LNCaP clone FGC (cell line): ENCODE results near the gene DPM2.
A peak's percentile ranks its signal among the peaks of the same experiment; 100 is the strongest.

Source experiments
- DNase-seq: peaks from one replicate; pipeline ENCODE4 v3.0.0-alpha.2; 2011; ENCODE audit warnings: low read depth
- H3K4me3 ChIP-seq: 2 replicates; pipeline ENCODE4 v1.5.1; 2011; ENCODE audit warnings: mild to moderate bottlenecking, low read depth, low read length, control low read depth
- TF ChIP-seq, protein P1 (sequence below): IDR thresholded peaks from 2 replicates; pipeline ENCODE4 v1.5.1; 2012; ENCODE audit warnings: mild to moderate bottlenecking; ENCODE audit not compliant: control insufficient read depth, insufficient read depth; ENCODE audit errors: extremely low read depth

Gene DPM2

GRCh38 chr9:127968042-127968441 is 30.4 kb upstream of the DPM2 start:
- H3K4me3 ChIP-seq = no peak overlapping the region
- no peak for DNase-seq

DNA sequence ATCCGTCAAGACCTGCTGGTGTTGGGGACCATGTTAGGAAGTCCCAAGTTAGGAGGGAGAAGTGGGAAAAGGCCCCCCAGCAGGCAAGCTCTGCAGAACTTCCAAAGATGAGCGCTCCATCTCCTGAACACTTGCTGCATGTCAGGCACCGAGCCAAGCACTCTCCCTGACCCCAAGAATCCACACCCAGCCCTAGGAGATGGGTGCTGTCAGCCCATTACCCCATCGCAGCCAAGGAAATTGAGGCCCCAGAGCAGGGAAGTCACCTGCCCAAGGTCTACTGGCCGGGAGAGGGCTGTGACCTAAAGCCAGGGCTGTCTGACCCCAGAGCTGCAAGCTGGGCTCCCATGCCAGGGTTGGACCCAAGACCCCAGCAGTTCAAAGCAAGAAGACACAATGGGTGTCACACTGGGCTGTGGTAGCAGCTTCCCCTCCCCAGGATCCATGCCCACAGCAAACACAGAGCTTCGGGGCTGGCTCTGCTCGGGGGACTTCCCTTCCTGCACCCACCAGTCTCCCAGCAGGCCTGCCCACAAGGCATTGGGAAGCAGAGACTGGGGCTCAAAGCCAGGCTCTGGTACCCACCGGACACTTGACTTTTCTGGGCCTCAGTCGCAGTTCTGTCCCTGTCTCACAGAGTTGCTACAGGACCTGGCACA is 29.6 kb upstream of the DPM2 start:
- H3K4me3 ChIP-seq = no peak overlapping the region

More at GRCh38 chr9:127968042-127968441, 30.4 kb upstream of the DPM2 start:
- TF ChIP-seq, protein P1, sequence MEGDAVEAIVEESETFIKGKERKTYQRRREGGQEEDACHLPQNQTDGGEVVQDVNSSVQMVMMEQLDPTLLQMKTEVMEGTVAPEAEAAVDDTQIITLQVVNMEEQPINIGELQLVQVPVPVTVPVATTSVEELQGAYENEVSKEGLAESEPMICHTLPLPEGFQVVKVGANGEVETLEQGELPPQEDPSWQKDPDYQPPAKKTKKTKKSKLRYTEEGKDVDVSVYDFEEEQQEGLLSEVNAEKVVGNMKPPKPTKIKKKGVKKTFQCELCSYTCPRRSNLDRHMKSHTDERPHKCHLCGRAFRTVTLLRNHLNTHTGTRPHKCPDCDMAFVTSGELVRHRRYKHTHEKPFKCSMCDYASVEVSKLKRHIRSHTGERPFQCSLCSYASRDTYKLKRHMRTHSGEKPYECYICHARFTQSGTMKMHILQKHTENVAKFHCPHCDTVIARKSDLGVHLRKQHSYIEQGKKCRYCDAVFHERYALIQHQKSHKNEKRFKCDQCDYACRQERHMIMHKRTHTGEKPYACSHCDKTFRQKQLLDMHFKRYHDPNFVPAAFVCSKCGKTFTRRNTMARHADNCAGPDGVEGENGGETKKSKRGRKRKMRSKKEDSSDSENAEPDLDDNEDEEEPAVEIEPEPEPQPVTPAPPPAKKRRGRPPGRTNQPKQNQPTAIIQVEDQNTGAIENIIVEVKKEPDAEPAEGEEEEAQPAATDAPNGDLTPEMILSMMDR = no peak

DNA sequence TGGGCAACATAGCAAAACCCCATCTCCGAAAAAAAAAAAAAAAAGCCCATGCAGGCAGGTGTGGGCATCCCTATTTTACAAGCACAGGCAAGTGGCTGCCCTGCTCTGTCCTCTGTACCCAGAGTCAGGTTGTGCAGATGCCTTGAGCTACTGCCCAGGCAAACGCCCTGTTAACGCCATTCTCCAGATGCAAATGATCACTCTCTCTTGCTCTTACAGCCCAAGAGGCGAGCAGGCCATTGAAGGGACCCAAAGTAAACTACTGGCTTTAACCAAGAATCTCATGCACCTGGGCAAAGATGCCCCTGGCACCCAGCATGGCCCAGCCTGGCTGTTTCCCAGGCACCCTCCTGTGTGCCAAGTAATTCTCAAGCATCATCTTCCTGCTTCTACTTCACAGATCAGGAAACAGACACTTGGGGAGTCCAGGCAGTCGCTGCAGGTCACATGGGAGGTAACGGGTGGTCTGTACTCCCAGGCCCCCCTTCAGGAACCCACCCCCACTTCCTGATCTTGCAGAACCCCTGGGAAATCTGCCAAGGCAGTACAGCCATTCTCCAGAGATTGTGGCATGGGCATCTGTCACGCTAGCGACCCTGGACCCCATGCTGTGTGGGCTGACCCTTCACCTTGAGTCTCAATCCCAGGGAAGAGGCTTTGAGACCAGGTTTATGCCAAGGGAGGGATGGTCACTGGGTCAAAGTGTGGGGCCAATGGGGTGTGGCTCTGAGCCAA is 28.9 kb upstream of the DPM2 start:
- TF ChIP-seq, protein P1 = no peak
- H3K4me3 ChIP-seq = no peak overlapping the region
- peak; percentile 92 for DNase-seq

More for the DNA sequence above, 29.6 kb upstream of the DPM2 start:
- TF ChIP-seq, protein P1 = no peak
- DNase-seq = no peak

- no peak overlapping the region; the same call in 1 of the 2 replicates for H3K4me3 ChIP-seq
Measured at GRCh38 chr9:127965953-127966352, 28.3 kb upstream of the DPM2 start.

DNA sequence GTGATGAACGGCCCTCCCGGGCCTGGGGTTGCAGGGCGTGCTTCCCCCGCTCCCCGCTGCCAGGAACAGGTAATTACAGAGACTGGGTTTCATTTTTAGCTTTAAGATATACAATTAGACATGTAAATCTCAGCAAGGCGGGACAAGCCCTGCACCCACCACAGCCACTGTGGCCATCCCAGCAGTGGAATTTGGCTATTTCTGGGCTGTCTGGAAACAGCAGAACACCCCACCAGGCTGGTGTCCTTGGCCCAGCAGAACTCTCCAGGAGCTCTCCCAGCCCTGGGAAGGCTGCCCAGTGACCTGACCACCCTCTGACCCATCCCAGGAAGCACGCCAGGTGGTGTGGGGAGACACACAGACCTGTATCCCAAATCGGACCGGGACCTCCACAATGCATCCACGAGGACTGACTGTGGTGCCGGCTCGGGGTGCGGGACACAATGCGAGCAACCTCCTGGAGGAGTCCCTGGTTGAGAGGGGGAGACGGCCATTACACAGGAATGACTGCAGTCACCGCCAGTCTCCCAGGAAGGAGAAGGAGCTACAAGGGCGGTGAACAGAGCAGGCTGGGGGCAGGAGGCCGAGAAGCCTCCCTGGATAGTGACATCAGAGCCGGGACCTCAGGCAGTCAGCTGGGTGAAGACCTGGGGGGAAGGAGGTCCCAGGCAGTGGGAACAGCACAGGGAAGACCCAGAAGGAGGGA is 25.9 kb upstream of the DPM2 start:
- TF ChIP-seq, protein P1 = no peak
- H3K4me3 ChIP-seq = no peak overlapping the region
- no peak for DNase-seq

More at GRCh38 chr9:127965953-127966352, 28.3 kb upstream of the DPM2 start:
- DNase-seq = no peak
- TF ChIP-seq, protein P1 = no peak

DNA sequence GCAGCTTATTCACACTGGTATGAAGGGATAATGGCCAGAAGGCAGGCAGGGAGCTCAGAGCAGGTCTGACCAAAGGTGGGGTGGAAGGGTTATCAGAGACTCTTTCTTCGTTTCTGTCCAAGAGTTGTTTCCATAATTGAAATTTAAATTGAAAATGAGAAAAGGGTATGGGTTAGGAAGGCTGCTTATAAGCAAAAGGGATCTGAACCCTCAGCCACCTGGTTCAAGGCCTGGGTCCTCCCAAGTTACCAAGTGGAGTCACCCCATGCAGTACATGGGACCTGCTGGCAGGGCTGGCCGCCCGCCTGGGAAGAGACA is 25.3 kb upstream of the DPM2 start:
- TF ChIP-seq, protein P1 = no peak
- no peak overlapping the region for H3K4me3 ChIP-seq
- DNase-seq = no peak
